Activated CD4-positive, alpha-beta T cell treated with anti-CD3 and anti-CD28 coated beads, Interleukin-2, amount 10 ng/mL, durations not matched to agents 24 days and 14 days (primary cell): ENCODE data around the gene NFAT5. TPM values are rescaled to one million over a fixed set of nuclear protein-coding genes. Genes with fewer than 3 reads are reported as not detected.

Experiments
- DNase-seq: peaks from one replicate; pipeline ENCODE4 v3.0.0; 2022
- H3K27ac Mint-ChIP-seq: one replicate; pipeline ENCODE4 v1.8.0; 2022; ENCODE audit warnings: mild to moderate bottlenecking, mixed read lengths
- H3K27me3 Mint-ChIP-seq: one replicate; pipeline ENCODE4 v1.8.0; 2022; ENCODE audit warnings: mixed read lengths
- H3K36me3 Mint-ChIP-seq: one replicate; pipeline ENCODE4 v1.8.0; 2022; ENCODE audit warnings: low read depth, mild to moderate bottlenecking, mixed read lengths
- H3K4me1 Mint-ChIP-seq: one replicate; pipeline ENCODE4 v1.8.0; 2021; ENCODE audit warnings: mixed read lengths
- H3K4me3 Mint-ChIP-seq: one replicate; pipeline ENCODE4 v1.8.0; 2022; ENCODE audit warnings: mild to moderate bottlenecking, moderate library complexity, mixed read lengths
- H3K9me3 Mint-ChIP-seq: one replicate; pipeline ENCODE4 v1.8.0; 2021; ENCODE audit warnings: mixed read lengths
- intact Hi-C: fragments of 100-400 bp; cut with micrococcal nuclease; formaldehyde crosslinking; loops from one replicate; pipeline ENCODE4 v1.15.1; 2023
- total RNA-seq: library from RNA; stranded (reverse); gene quantifications from 2 replicates; pipeline ENCODE4 v1.2.3, GENCODE V29; 2022

NFAT5 gene
- total RNA-seq, 1 donor from 2014 or later, result 54.6 TPM

- Mint-ChIP-seq H3K36me3 (peaks cover 75% of the 10 kb centered on the region), H3K27me3 (no peaks in the 10 kb centered on the region), H3K9me3 (no peaks in the 10 kb centered on the region), H3K4me3 (no peak overlapping the region), H3K4me1 (peaks cover 8% of the 10 kb centered on the region), H3K27ac (no peak overlapping the region)
- intact Hi-C loops, result no loop called here
- DNase-seq, result no peak
Measured at GRCh38 chr16:69745232-69745612, 179.5 kb downstream of the NFAT5 start.

GRCh38 chr16:69745959-69746358, 180.2 kb downstream of the NFAT5 start:
- Mint-ChIP-seq H3K4me1 (peaks cover 8% of the 10 kb centered on the region), H3K36me3 (peaks cover 77% of the 10 kb centered on the region), H3K27ac (no peak overlapping the region), H3K9me3 (no peaks in the 10 kb centered on the region), H3K4me3 (no peak overlapping the region), H3K27me3 (no peaks in the 10 kb centered on the region)
- intact Hi-C loops, result no loop called here
- DNase-seq, result no peak

- no peaks in the 10 kb centered on the region for H3K27me3 Mint-ChIP-seq
- H3K36me3 Mint-ChIP-seq, result peaks cover 80% of the 10 kb centered on the region
- DNase-seq, result no peak
- no peak overlapping the region for H3K4me3 Mint-ChIP-seq
- H3K4me1 Mint-ChIP-seq, result peaks cover 9% of the 10 kb centered on the region
- no peaks in the 10 kb centered on the region for H3K9me3 Mint-ChIP-seq
- intact Hi-C loops, result no loop called here
- H3K27ac Mint-ChIP-seq, result no peak overlapping the region
Measured at GRCh38 chr16:69747115-69747514, 181.3 kb downstream of the NFAT5 start.

GRCh38 chr16:69748694-69749345, 183.1 kb downstream of the NFAT5 start:
- Mint-ChIP-seq H3K27me3 (no peaks in the 10 kb centered on the region), H3K36me3 (peaks cover 80% of the 10 kb centered on the region), H3K9me3 (no peaks in the 10 kb centered on the region), H3K27ac (peak overlapping the region; percentile 37), H3K4me3 (no peak overlapping the region), H3K4me1 (peaks cover 16% of the 10 kb centered on the region)
- intact Hi-C loops, result no loop called here
- no peak for DNase-seq

- H3K4me3 Mint-ChIP-seq, result peak overlapping the region; percentile 100
- peaks cover 42% of the 10 kb centered on the region for H3K36me3 Mint-ChIP-seq
- H3K4me1 Mint-ChIP-seq, result peaks cover 29% of the 10 kb centered on the region
- DNase-seq, result no peak
- intact Hi-C loops, result loop anchor here (1.0 to 2.0 kb wide), 4 partner anchors 8 to 330 kb away; partner anchors contain the start of genes CYB5B, NQO1 and WWP2
- H3K27me3 Mint-ChIP-seq, result no peaks in the 10 kb centered on the region
- H3K27ac Mint-ChIP-seq, result peak overlapping the region; percentile 100
- H3K9me3 Mint-ChIP-seq, result no peaks in the 10 kb centered on the region
Measured at GRCh38 chr16:69754143-69754468, 188.3 kb downstream of the NFAT5 start.

Other genes starting within 250 kb of the NFAT5 start
- gene PDF, start 235.4 kb upstream of the NFAT5 start, total RNA-seq, result 18.2 and 21.9 TPM in 2 replicates
- 44.1 and 44.6 TPM in 2 replicates for gene COG8, start 226.4 kb upstream of the NFAT5 start, total RNA-seq
- 81.2 and 84.8 TPM in 2 replicates for gene NIP7, start 226.2 kb upstream of the NFAT5 start, total RNA-seq
- 1.6 and 1.7 TPM in 2 replicates for gene TMED6, start 214.2 kb upstream of the NFAT5 start, total RNA-seq
- gene TERF2, start 180.0 kb upstream of the NFAT5 start, total RNA-seq, result 58.3 and 71.1 TPM in 2 replicates
- gene CYB5B, start 141.3 kb upstream of the NFAT5 start, total RNA-seq, result 154 and 166 TPM in 2 replicates
- 9.2 and 9.8 TPM in 2 replicates for gene NQO1, start 160.6 kb downstream of the NFAT5 start, total RNA-seq
- 127 and 129 TPM in 2 replicates for gene NOB1, start 189.0 kb downstream of the NFAT5 start, total RNA-seq
- gene WWP2, start 196.4 kb downstream of the NFAT5 start, total RNA-seq, result 51.7 and 57.5 TPM in 2 replicates